Fibroblast of upper back skin (primary cell): ENCODE measurements around the gene RFC2.

ENCODE experiments used
- DNase-seq: peaks from one replicate; pipeline ENCODE4 v3.0.0-alpha.2; 2013

The RFC2 gene

DNA sequence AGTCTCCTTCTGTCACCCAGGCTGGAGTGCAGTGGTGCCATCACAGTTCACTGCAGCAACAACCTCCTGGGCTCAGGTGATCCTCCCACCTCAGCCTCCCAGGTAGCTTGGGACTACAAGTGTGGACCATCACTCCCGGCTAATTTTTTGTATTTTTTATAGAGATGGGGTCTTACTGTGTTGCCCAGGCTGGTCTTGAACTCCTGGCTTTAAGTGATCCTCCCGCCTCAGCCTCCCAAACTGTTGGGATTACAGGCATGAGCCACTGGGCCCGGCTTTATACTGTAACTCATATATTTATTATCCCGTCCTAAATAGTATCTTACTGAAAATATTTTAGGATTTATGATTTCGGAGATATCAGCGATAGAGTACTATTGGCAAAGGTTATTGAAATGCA is 69.2 kb downstream of the RFC2 start:
- no peak for DNase-seq

GRCh38 chr7:74183653-74184450 is 70.3 kb downstream of the RFC2 start:
- no peak for DNase-seq

DNA sequence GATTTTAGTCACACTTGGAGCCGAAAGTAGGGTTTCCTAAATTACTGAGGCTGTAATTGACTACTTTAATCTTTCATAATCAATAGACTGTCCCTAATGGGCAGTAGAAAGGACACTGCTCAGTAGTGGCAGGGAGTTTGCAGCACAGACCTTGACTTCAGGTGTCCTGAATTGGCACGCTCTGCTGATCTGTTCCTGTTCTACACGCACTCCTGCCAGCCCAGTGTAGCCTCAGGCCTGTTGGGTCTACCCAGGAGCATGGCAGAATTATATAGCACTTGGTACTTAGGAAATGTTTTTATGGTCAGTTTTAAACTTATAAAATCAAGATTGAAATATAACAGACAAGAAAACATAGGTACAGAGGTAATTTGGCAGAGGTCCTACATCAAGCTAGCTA is 71.1 kb downstream of the RFC2 start:
- DNase-seq: no peak

GRCh38 chr7:74182453-74183090 is 71.6 kb downstream of the RFC2 start:
- no peak for DNase-seq

DNA sequence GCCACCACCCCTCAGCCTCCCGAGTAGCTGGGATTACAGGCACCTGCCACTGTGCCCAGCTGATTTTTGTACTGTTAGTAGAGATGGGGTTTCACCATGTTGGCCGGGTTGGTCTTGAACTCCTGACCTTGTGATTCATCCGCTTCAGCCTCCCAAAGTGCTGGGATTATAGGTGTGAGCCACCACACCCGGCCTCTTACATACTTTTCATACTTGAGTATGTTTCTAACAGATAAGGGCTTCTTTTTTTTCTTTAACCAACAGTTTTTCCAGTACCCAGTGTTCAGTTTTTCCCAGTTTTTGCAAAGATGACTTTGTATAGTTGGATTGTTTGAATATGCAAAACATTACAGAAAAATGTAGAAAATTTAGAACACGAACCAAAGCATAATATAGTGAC is 72.4 kb downstream of the RFC2 start:
- no peak for DNase-seq
